Measurements from ENCODE around the gene DIPK1A. TPM values are rescaled to one million over a fixed set of nuclear protein-coding genes. Genes with fewer than 3 reads are reported as not detected.

Gene DIPK1A
- total and polyA plus RNA-seq, 12 donors = 0.91 to 10.2 (median 3.0) TPM

- Histone ChIP-seq H3K36me3 (replicated peaks in 1 of 2) (no peaks in the 10 kb centered on the region), H3K27me3 (no peaks in the 10 kb centered on the region), H3K4me1 (replicated peaks in 1 of 2) (peaks cover 0 to 14% of the 10 kb centered on the region in 2 donors), H3K27ac (no peak overlapping the region), H3K4me3 (no peak overlapping the region), H3K9me3 (replicated peaks in 1 of 3) (no peaks in the 10 kb centered on the region)
- TF ChIP-seq CTCF (IDR thresholded peaks at IDR 0.05) (no peak), POLR2A (IDR thresholded peaks at IDR 0.05) (no peak)
- WGBS, 4 donors = 95 to 100% (median 100%) methylated on average over 1 of the region's 1 CpG
- intact Hi-C loops (cut with DNase I) = no loop called here
- no peak for DNase-seq
Measured at GRCh38 chr1:92936865-92937264, 24.4 kb downstream of the DIPK1A start.

- Histone ChIP-seq H3K4me1 (replicated peaks in 1 of 2) (peaks cover 0 to 14% of the 10 kb centered on the region in 2 donors), H3K36me3 (replicated peaks in 1 of 2) (no peaks in the 10 kb centered on the region), H3K9me3 (replicated peaks in 1 of 3) (no peaks in the 10 kb centered on the region), H3K4me3 (no peak overlapping the region), H3K27me3 (no peaks in the 10 kb centered on the region), H3K27ac (peak overlapping the region in 1 of 5 donors; percentile 36)
- intact Hi-C loops (cut with DNase I) = no loop called here
- 51 to 74% (median 68%) methylated on average over 5 of the region's 5 CpGs for WGBS, 4 donors
- TF ChIP-seq CTCF (IDR thresholded peaks at IDR 0.05) (no peak), POLR2A (IDR thresholded peaks at IDR 0.05) (no peak)
- peak; percentile 30 to 79 (median 50) for DNase-seq
Measured at GRCh38 chr1:92934395-92935378, 26.6 kb downstream of the DIPK1A start.

DNA sequence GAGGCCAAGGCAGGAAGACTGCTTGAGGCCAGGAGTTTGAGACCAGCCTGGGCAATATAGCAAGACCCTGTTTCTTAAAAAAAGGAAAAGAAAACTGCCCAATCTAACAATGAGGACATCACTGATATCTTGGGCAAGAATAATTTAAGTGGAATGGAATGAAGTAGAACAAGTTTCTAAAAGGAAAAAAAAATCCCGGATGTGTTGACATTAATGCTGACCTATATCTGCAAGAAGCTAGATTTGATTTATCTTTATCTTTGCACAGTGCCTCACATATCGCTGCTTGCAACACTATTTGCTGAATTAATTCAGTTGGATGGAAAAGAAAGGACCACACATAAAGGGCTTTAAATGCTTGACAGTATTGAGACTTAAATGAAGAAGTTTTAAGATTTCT, 27.8 kb downstream of the DIPK1A start:
- 36 to 46% (median 43%) methylated on average over 2 of the region's 2 CpGs for WGBS, 4 donors
- no peak for DNase-seq
- TF ChIP-seq POLR2A (IDR thresholded peaks at IDR 0.05) (no peak), CTCF (IDR thresholded peaks at IDR 0.05) (no peak)
- no peaks in the 10 kb centered on the region for H3K9me3 ChIP-seq (replicated peaks in 1 of 3)
- no peaks in the 10 kb centered on the region for H3K27me3 ChIP-seq
- no peaks in the 10 kb centered on the region for H3K36me3 ChIP-seq (replicated peaks in 1 of 2)
- peaks cover 0 to 14% of the 10 kb centered on the region in 2 donors for H3K4me1 ChIP-seq (replicated peaks in 1 of 2)
- H3K4me3 ChIP-seq = no peak overlapping the region
- intact Hi-C loops (cut with DNase I) = no loop called here
- no peak overlapping the region for H3K27ac ChIP-seq

GRCh38 chr1:92931691-92932090, 29.6 kb downstream of the DIPK1A start:
- H3K36me3 ChIP-seq (replicated peaks in 1 of 2) = no peaks in the 10 kb centered on the region
- DNase-seq = no peak
- H3K27me3 ChIP-seq = no peaks in the 10 kb centered on the region
- TF ChIP-seq CTCF (IDR thresholded peaks at IDR 0.05) (no peak), POLR2A (IDR thresholded peaks at IDR 0.05) (no peak)
- peaks cover 0 to 14% of the 10 kb centered on the region in 2 donors for H3K4me1 ChIP-seq (replicated peaks in 1 of 2)
- no peaks in the 10 kb centered on the region for H3K9me3 ChIP-seq (replicated peaks in 1 of 3)
- H3K27ac ChIP-seq = no peak overlapping the region
- intact Hi-C loops (cut with DNase I) = no loop called here
- no peak overlapping the region for H3K4me3 ChIP-seq
- 83 to 88% (median 87%) methylated on average over 4 of the region's 4 CpGs for WGBS, 4 donors

Measured in adrenal gland (tissue), 12 donors.